Pancreas (tissue), 10 donors: Measurements from ENCODE around the gene DUSP3. TPM values are rescaled to one million over a fixed set of nuclear protein-coding genes. Genes with fewer than 3 reads are reported as not detected.

ENCODE experiments used
- ATAC-seq, 4 donors: fragments of 200-7000 bp; cut with Tn5 transposase; one replicate each; pipeline versions ENCODE4 v1.8.0 to v1.9.1; 2020; ENCODE audit warnings: mild to moderate bottlenecking in 4 of 4, moderate library complexity in 4 of 4
- DNase-seq, 6 donors: peaks; one replicate each; pipeline ENCODE4 v3.0.0-alpha.2; 2020
- FAIRE-seq: peaks from 2 replicates; lab custom pipeline; 2012; peaks lifted over from hg19 to GRCh38; lab: Jason Lieb, UNC
- H3K27ac ChIP-seq, 4 donors: fragments of 200-600 bp; sonication (generic); 1 replicate in 3 of 4; 2 replicates in 1 of 4; pipeline versions ENCODE4 v1.5.0 to v1.8.0; 2020
- H3K27me3 ChIP-seq, 4 donors: fragments of 200-600 bp; one replicate each; pipeline ENCODE4 v1.8.0; 2021
- H3K36me3 ChIP-seq, 3 donors: fragments of 200-600 bp; sonication (generic) in 1 of 3; one replicate each; pipeline versions ENCODE4 v1.5.0 to v1.8.0; 2020 to 2021
- H3K4me1 ChIP-seq, 3 donors: fragments of 200-600 bp; one replicate each; pipeline ENCODE4 v1.8.0; 2021
- H3K4me3 ChIP-seq, 4 donors: fragments of 200-600 bp; sonication (generic) in 2 of 4; one replicate each; pipeline versions ENCODE4 v1.5.0 to v1.8.0; 2020 to 2021
- H3K9me3 ChIP-seq, 4 donors: fragments of 200-600 bp; one replicate each; pipeline ENCODE4 v1.8.0; 2021
- WGBS, 2 donors: extraction: QIAGEN DNeasy Blood & Tissue Kit; methylation state at CpG; one replicate each; pipeline ENCODE4 v1.1.7; 2013; 5-methylcytosine and 5-hydroxymethylcytosine counted together
- intact Hi-C, 3 donors: fragments of 100-400 bp; cut with DNase I; formaldehyde crosslinking; loops; one replicate each; pipeline versions ENCODE4 v1.11.1 to v1.14.2; 2022
- polyA plus RNA-seq, 2 donors: library from polyadenylated mRNA; stranded (reverse); fragments of 200-250 nt; gene quantifications; one replicate each; pipeline ENCODE4 v1.2.3, GENCODE V29; 2013
- total RNA-seq, 6 donors: library from RNA; stranded (reverse); fragmentation: NEBNext Ultra II Directional in 4 of 6; extraction: Animal tissue kit (Norgen Biotek cat#: 25700) in 4 of 6; gene quantifications; one replicate each; pipeline versions ENCODE4 v1.2.1 to v1.2.4, GENCODE V29; 2021 to 2023
- TF ChIP-seq, protein P1 (sequence below), 4 donors: fragments of 200-600 bp; sonication (generic) in 3 of 4; IDR thresholded peaks; one replicate each; pipeline versions ENCODE4 v1.5.0 to v1.8.0; 2021; ENCODE audit warnings: antibody characterized with exemption in 4 of 4
- donor health status: healthy with polysubstance abuse.
- donor health status: DM: no; HTN: no; CAD: no; lungs with moderate emphysema.
- donor health status: DM: no; HTN: no; CAD: no.
- donor health status: control.
- donor health status: control.
- donor health status: Bipolar disorder and iron deficiency.
- donor health status: DM: yes; HTN: yes; CAD: no.
- donor health status: DM: no; HTN: no; CAD: no.
- donor health status: DM: no; HTN: no; CAD: no.
- donor health status: DM: yes; HTN: yes; CAD: no.

The DUSP3 gene
- total and polyA plus RNA-seq, 8 donors = 29.4 to 52.3 (median 40.7) TPM

DNA sequence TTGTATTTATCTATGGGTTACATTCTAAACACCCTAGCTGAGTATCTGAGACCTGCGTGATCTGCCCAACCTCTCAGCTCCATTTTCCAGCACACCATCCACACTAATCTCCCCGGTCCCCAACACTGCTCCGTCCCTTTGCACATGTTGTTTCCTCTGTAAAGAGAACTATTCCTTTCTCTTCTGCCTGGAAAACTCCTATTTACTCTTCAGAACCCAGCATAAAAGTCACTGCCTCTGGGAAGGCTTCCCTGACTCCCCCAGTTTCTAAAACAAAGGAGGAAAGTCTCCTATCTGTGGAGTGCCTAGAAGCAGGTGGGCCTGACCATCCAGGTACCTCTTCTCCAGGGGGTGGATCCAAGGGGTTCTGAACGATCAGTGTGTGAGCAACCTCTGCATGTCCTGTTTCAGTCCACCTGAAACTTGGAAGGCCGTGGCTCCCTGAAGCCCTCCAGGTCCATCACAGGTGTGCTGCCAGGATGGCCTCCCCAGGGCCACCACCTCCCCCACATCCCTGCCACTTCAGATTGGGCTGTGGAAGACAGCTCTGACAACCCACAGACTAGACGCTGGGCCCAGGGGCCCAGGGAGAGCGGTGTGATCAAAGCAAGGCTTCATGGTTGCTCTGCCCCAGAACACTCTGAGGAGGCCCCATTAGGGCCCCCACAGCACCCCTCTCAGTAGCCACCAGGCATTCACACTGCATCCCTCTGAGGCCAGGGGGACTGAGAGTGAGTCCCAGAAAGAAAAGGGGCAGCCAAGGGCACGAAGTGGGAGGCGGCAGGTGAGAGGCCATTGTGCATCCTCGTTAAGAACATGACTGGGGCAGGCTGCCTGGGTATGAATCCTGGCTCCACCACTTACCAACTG lies 33.9 kb upstream of the DUSP3 start:
- WGBS, 2 donors = 88 to 92% methylated on average over 10 of the region's 10 CpGs
- peaks cover 0 to 8% (median 0%) of the 10 kb centered on the region in 3 donors for H3K36me3 ChIP-seq
- no peak overlapping the region for H3K4me3 ChIP-seq
- no peak overlapping the region for H3K27ac ChIP-seq
- H3K9me3 ChIP-seq = no peaks in the 10 kb centered on the region
- TF ChIP-seq, protein P1, sequence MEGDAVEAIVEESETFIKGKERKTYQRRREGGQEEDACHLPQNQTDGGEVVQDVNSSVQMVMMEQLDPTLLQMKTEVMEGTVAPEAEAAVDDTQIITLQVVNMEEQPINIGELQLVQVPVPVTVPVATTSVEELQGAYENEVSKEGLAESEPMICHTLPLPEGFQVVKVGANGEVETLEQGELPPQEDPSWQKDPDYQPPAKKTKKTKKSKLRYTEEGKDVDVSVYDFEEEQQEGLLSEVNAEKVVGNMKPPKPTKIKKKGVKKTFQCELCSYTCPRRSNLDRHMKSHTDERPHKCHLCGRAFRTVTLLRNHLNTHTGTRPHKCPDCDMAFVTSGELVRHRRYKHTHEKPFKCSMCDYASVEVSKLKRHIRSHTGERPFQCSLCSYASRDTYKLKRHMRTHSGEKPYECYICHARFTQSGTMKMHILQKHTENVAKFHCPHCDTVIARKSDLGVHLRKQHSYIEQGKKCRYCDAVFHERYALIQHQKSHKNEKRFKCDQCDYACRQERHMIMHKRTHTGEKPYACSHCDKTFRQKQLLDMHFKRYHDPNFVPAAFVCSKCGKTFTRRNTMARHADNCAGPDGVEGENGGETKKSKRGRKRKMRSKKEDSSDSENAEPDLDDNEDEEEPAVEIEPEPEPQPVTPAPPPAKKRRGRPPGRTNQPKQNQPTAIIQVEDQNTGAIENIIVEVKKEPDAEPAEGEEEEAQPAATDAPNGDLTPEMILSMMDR (IDR thresholded peaks at IDR 0.05) = no peak
- intact Hi-C loops = no loop called here
- no peaks in the 10 kb centered on the region for H3K27me3 ChIP-seq
- no peak for DNase-seq
- no peak for FAIRE-seq
- no peaks in the 10 kb centered on the region for H3K4me1 ChIP-seq
- no peak for ATAC-seq

DNA sequence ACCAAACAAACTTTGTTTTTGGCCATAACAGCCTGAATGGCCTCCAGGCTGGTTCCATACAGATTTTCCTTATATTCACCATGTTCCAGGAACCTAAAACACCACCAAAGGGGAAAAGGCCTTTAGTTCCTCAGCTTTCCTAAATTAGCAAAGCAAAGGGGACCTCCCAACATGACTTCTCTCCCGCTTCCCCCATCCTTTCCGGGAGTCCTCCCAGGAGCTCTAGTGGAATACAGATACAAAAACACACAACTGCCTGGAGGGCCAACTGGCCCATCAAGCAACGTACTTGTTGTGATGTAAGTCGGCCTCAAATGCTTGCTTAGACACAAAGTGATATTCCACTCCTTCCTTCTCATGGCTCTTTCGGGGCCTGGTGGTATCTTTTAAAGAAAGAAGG lies 32.0 kb upstream of the DUSP3 start:
- 86 to 92% methylated on average over 5 of the region's 5 CpGs for WGBS, 2 donors
- Histone ChIP-seq H3K4me3 (no peak overlapping the region), H3K36me3 (peaks cover 0 to 8% (median 0%) of the 10 kb centered on the region in 3 donors), H3K9me3 (no peaks in the 10 kb centered on the region), H3K27me3 (no peaks in the 10 kb centered on the region), H3K4me1 (no peaks in the 10 kb centered on the region), H3K27ac (no peak overlapping the region)
- intact Hi-C loops = no loop called here
- ATAC-seq = no peak
- DNase-seq = no peak
- TF ChIP-seq, protein P1 (IDR thresholded peaks at IDR 0.05) = no peak
- FAIRE-seq = no peak

DNA sequence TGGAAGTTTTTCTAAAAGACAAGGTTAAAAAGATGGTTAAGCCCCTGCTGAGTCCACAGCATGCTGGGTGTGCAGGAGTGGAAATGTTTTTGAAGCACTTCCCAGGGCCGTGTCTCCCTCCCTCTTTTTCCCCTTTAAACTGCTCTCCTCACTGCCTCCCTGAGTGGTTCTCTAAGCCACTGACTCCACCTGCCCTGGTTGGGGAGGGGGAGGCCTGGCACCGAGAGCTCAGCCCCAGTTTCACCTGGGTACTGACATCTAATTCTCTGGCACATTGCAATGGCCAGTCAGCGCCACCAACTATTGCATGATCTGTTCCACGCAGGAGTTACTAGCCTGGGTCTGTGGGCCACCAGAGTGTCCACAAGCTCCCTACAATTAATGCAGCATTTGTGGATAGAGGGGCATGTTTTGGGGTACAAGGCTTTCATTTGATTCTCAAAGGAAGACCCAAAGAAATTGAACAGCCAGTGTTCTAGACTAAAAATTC lies 31.5 kb upstream of the DUSP3 start:
- no peak for ATAC-seq

DNA sequence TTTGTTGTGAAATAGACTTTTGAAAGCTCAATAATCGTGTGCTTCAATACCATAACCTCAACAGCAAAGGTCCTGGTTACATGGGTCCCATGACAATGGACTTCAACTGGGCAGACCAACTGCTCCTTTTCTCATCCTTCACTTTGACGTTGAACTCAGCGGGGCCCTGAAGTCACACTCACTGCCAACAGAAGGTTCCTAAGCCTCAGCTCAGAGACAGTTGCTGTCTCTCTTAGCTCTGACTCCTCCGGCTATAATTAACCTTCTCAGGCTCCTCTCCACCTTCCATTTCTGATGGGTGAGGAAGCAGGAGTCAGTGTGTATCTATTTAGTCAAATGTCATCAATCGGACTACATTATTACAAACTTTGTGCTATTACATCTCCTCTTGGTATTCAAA lies 30.3 kb upstream of the DUSP3 start:
- Histone ChIP-seq H3K4me1 (no peaks in the 10 kb centered on the region), H3K4me3 (no peak overlapping the region), H3K27ac (no peak overlapping the region), H3K9me3 (no peaks in the 10 kb centered on the region), H3K36me3 (peaks cover 0 to 8% (median 0%) of the 10 kb centered on the region in 3 donors), H3K27me3 (no peaks in the 10 kb centered on the region)
- TF ChIP-seq, protein P1 (IDR thresholded peaks at IDR 0.05) = no peak
- no peak for FAIRE-seq
- WGBS, 2 donors = 90 to 91% methylated on average over 5 of the region's 5 CpGs
- ATAC-seq = no peak
- intact Hi-C loops = no loop called here
- no peak for DNase-seq

More for the DNA sequence above, 31.5 kb upstream of the DUSP3 start:
- H3K9me3 ChIP-seq = no peaks in the 10 kb centered on the region
- H3K27ac ChIP-seq = no peak overlapping the region
- TF ChIP-seq, protein P1 (IDR thresholded peaks at IDR 0.05) = no peak
- WGBS, 2 donors = 84 to 95% methylated on average over 4 of the region's 4 CpGs
- H3K27me3 ChIP-seq = no peaks in the 10 kb centered on the region
- intact Hi-C loops = no loop called here
- H3K4me1 ChIP-seq = no peaks in the 10 kb centered on the region
- no peak overlapping the region for H3K4me3 ChIP-seq
- DNase-seq (no peak), FAIRE-seq (no peak)
- H3K36me3 ChIP-seq = peaks cover 0 to 8% (median 0%) of the 10 kb centered on the region in 3 donors

DNA sequence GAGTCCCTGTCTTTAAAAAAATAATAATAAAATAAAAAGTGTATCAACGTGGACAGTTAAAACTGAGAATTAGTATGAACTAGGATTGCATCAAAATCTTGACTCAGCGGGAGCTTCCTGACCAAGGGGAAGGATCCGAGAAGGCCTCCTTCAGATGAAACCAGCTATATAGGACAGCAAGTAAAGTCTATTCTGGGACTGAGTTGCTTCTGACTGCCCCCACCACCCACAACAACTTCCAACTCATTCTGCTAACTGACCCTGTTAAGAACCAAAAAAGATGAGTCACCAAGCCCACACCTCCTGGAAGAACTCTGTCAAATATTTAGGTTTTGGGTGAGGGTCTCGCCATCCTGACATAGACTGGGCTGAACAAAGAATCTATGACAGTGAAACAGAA lies 29.3 kb upstream of the DUSP3 start:
- 84 to 94% methylated on average over 4 of the region's 4 CpGs for WGBS, 2 donors
- Histone ChIP-seq H3K4me1 (no peaks in the 10 kb centered on the region), H3K9me3 (no peaks in the 10 kb centered on the region), H3K4me3 (no peak overlapping the region), H3K27me3 (no peaks in the 10 kb centered on the region), H3K36me3 (peaks cover 0 to 8% (median 0%) of the 10 kb centered on the region in 3 donors), H3K27ac (no peak overlapping the region)
- intact Hi-C loops = no loop called here
- no peak for ATAC-seq
- TF ChIP-seq, protein P1 (IDR thresholded peaks at IDR 0.05) = no peak
- no peak for DNase-seq
- FAIRE-seq = no peak
